GM12801 (cell line): ENCODE data around the gene MOK.

ENCODE experiments used
- TF ChIP-seq, protein P1 (sequence below): IDR thresholded peaks from one replicate; pipeline ENCODE4 v1.5.1; 2011; ENCODE audit warnings: control low read depth; ENCODE audit not compliant: insufficient read length; ENCODE audit errors: extremely low read depth

MOK gene

DNA sequence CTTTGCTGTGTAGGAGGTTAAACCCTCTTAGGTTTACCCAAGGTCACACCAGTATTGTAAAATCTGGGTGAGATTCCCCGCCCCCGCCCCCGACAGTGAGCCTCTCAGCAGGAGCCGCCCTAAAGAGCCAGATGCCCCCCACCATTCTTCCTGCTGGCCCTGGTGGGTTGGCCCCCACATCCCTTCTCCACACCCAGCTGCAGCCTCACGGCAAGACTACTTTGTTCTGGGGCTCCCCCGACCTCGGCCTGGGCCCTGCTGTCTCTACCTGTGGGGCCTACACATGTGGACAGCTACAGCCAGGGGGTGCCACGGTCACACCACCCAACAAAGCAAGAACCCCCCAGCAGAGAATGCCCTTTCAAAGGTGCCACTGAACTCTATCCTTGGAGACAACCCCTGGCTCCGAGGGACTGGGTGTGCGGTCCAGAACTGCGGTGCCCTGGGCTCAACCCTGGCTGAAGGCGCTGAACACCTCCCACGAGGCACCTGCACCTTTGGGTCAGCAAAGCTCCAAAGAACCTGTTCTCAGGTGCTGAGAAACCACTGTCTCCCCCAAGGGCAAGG is 82.9 kb downstream of the MOK start:
- TF ChIP-seq, protein P1, sequence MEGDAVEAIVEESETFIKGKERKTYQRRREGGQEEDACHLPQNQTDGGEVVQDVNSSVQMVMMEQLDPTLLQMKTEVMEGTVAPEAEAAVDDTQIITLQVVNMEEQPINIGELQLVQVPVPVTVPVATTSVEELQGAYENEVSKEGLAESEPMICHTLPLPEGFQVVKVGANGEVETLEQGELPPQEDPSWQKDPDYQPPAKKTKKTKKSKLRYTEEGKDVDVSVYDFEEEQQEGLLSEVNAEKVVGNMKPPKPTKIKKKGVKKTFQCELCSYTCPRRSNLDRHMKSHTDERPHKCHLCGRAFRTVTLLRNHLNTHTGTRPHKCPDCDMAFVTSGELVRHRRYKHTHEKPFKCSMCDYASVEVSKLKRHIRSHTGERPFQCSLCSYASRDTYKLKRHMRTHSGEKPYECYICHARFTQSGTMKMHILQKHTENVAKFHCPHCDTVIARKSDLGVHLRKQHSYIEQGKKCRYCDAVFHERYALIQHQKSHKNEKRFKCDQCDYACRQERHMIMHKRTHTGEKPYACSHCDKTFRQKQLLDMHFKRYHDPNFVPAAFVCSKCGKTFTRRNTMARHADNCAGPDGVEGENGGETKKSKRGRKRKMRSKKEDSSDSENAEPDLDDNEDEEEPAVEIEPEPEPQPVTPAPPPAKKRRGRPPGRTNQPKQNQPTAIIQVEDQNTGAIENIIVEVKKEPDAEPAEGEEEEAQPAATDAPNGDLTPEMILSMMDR: no peak

DNA sequence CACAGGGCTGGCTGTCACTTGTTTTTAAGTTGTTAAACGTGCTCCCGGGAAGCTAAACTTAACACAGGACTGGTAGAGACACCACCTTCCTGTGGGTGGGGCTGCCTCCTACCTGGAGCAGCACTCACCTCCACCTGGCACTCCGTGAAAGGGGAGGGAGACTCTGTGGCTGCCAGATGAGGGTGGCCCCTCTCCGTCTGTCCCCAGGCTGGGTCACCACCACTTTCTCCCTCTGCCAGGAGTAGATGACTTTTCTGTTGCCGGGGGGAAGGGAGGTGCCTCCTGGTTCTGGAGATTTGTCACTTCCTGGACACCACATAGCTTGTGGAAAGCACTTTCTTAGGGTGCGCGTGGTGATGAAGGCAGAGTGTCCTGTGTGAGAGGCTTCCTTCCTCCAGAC is 83.9 kb downstream of the MOK start:
- TF ChIP-seq, protein P1: no peak

DNA sequence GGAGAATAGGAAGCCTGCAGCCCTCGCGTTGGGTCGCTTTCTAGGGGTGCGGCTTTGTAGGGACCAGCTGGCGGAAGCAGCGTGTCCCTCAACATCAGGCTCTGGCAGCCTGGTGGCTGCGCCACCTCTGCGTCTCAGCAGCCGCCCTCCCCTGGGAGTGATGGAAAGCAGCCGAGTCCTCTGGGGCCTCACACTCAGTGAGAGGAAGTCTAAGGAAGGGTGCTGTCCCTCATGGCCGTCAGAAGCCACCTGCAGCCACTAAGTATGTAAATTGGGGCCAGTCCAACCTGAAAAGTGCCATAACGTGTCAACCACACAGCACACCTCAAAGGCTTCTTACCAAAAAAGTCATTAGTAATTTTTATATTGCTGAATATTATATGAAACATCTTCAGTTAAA is 84.9 kb downstream of the MOK start:
- TF ChIP-seq, protein P1: no peak

DNA sequence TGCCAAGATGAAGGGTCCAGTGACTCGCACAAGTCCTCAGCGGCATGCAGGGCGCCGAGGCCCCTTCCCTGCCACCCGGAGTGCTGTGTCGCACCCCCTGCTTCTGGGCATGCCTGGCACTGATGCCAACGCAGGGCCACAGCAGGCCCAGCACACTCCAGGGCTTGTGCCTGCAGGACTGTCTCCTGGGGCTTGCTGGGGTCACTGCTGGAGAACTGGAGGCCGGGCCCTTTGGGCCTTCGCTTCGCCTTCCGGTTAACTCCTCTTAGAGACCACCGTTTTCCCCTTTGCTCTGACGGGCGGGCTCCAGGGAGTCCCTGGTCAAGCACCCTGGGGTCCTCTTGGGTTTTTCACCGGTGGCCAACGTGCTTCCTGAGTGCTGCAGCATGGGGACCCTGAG is 85.6 kb downstream of the MOK start:
- TF ChIP-seq, protein P1: no peak

DNA sequence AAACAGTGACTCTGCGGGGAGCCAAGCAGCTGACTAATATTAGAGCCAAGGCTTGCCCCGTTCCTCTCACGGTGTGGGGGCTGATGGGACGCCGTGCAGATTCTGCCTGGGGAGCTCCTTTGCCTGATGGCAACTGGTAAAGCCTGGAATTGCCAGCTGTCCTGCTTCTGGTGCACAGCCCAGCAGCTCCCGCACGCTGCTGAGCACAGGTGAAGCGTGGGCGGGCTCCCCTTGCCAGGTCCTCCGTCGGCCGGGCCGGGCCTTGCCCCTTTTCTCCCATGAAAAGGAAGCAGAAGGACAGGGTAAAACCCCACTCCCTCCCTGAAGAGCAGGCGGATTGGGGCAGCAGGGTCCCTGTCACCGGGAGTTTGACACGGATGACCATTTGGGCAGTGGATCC is 86.3 kb downstream of the MOK start:
- TF ChIP-seq, protein P1: no peak

DNA sequence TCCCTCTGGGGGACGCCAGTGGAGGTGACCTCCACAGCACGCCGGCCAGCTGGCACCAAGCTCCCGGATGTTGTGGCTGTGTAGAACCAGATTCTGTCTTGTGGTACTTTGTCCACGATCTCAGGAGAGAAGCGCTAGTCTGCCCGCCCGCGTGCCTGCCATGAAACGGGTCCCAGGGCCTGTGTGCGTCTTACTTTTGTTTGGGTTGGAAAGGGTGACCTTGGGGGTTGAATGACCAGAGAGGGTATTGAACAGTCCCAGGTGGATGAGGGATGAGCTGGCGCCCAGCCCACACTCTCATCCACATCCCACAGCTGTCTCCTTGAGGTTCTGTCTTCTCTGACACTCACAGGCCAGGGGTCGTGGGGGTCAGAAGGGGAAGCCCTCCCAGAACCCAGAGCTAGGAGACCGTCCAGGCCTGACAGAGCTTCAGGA is 87.0 kb downstream of the MOK start:
- TF ChIP-seq, protein P1: no peak

DNA sequence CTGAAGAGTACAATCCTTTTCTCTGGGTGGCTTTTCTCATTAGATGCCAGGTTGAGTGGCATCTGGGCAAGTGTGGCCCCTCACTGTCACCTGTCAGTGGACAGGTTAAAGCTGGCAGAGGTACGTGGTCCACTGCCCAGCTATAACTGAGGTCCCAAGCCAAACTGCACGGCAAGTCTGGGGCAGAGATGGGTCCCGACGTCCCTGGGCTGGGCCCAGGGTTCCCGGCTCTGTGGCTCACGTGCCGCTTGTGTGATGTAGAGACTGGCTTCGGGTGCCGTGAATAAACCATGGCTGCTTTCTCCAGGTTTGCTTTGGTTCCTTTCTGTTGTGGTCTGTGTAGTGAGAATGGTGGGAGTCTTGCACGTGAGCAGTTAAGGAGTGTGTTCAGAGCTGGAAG is 87.6 kb downstream of the MOK start:
- TF ChIP-seq, protein P1: no peak
